Measurements from ENCODE around the gene ZDHHC14. TPM values are rescaled to one million over a fixed set of nuclear protein-coding genes. Genes with fewer than 3 reads are reported as not detected.

ZDHHC14 gene
- polyA plus RNA-seq, 1 donor (not counting 4 experiments of a cell fraction or from before 2014, with no cell fraction given), result 6.4 TPM

DNA sequence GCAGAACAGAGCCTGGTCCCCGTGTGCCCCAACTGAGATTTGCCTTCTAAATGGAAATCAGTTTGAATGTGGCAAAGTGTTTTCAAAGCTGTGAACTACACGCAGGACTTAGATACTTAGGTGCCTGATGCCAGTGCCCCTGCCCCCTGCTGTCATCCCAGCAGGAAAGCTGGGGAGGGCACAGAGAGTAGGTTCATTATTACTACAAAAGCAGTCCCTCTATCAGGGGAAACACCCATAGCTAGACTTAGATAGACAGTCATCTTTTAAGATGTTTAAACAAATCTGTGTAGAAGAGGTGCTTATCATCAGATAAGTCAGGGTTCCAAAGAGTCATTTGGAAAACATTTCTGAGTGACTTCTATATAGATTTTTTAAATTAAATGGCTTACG, 287.0 kb downstream of the ZDHHC14 start:
- Histone ChIP-seq H3K79me2 (ENCODE audit: control insufficient read depth, insufficient read depth, low read length) (no peaks in the 10 kb centered on the region), H3K4me3 (ENCODE audit: control insufficient read depth in 2 of 3, extremely low read depth in 1 of 3, insufficient read depth in 2 of 3, low read depth in 1 of 3, low read length in 3 of 3) (no peak overlapping the region), H3K9me3 (ENCODE audit: control insufficient read depth, low read depth, low read length) (no peaks in the 10 kb centered on the region), H3K27me3 (ENCODE audit: control insufficient read depth, extremely low read depth, insufficient read depth, low read length) (no peaks in the 10 kb centered on the region), H3K36me3 (ENCODE audit: control insufficient read depth in 2 of 2, extremely low read depth in 1 of 2, insufficient read depth in 2 of 2, low read length in 2 of 2) (no peaks in the 10 kb centered on the region), H2AFZ (ENCODE audit: control insufficient read depth, low read length) (no peak overlapping the region), H3K4me2 (ENCODE audit: control insufficient read depth, extremely low read depth, insufficient read depth, low read depth, low read length) (no peak overlapping the region), H3K4me1 (ENCODE audit: control insufficient read depth, extremely low read depth, insufficient read depth, low read length) (peaks cover 10% of the 10 kb centered on the region), H4K20me1 (ENCODE audit: control insufficient read depth, extremely low read depth, insufficient read depth, low read length) (no peaks in the 10 kb centered on the region), H3K9ac (ENCODE audit: control insufficient read depth, extremely low read depth, insufficient read depth, low read length) (no peak overlapping the region), H3K27ac (ENCODE audit: control insufficient read depth, insufficient read depth, low read length) (no peak overlapping the region), H3K9me1 (ENCODE audit: control insufficient read depth, extremely low read depth, insufficient read depth, low read length) (no peaks in the 10 kb centered on the region)
- FAIRE-seq (no peak), DNase-seq (ENCODE audit: low read depth, low spot score) (no peak)
- TF ChIP-seq EZH2 (IDR thresholded peaks at IDR 0.05; ENCODE audit: low read length) (no peak), CTCF (optimal IDR thresholded peaks at IDR 0.05 in 1 of 3, IDR thresholded peaks at IDR 0.05 in 1 of 3, conservative IDR thresholded peaks at IDR 0.05 in 1 of 3; ENCODE audit: extremely low read depth in 1 of 3, insufficient read depth in 2 of 3, low read length in 3 of 3) (no peak)
- dilution Hi-C loops (cut with MboI; ENCODE audit: extremely low pct_ligation_motif_present, low sequenced_read_pairs), result no loop called here

GRCh38 chr6:157668713-157669112, 287.7 kb downstream of the ZDHHC14 start:
- Histone ChIP-seq H4K20me1 (ENCODE audit: control insufficient read depth, extremely low read depth, insufficient read depth, low read length) (no peaks in the 10 kb centered on the region), H3K9me3 (ENCODE audit: control insufficient read depth, low read depth, low read length) (no peaks in the 10 kb centered on the region), H3K9me1 (ENCODE audit: control insufficient read depth, extremely low read depth, insufficient read depth, low read length) (no peaks in the 10 kb centered on the region), H3K9ac (ENCODE audit: control insufficient read depth, extremely low read depth, insufficient read depth, low read length) (no peak overlapping the region), H3K79me2 (ENCODE audit: control insufficient read depth, insufficient read depth, low read length) (no peaks in the 10 kb centered on the region), H3K36me3 (ENCODE audit: control insufficient read depth in 2 of 2, extremely low read depth in 1 of 2, insufficient read depth in 2 of 2, low read length in 2 of 2) (no peaks in the 10 kb centered on the region), H3K27me3 (ENCODE audit: control insufficient read depth, extremely low read depth, insufficient read depth, low read length) (no peaks in the 10 kb centered on the region), H3K27ac (ENCODE audit: control insufficient read depth, insufficient read depth, low read length) (no peak overlapping the region), H3K4me1 (ENCODE audit: control insufficient read depth, extremely low read depth, insufficient read depth, low read length) (peaks cover 10% of the 10 kb centered on the region), H3K4me2 (ENCODE audit: control insufficient read depth, extremely low read depth, insufficient read depth, low read depth, low read length) (no peak overlapping the region), H3K4me3 (ENCODE audit: control insufficient read depth in 2 of 3, extremely low read depth in 1 of 3, insufficient read depth in 2 of 3, low read depth in 1 of 3, low read length in 3 of 3) (no peak overlapping the region), H2AFZ (ENCODE audit: control insufficient read depth, low read length) (no peak overlapping the region)
- dilution Hi-C loops (cut with MboI; ENCODE audit: extremely low pct_ligation_motif_present, low sequenced_read_pairs), result no loop called here
- DNase-seq (ENCODE audit: low read depth, low spot score) (no peak), FAIRE-seq (no peak)
- no peak for TF ChIP-seq EZH2 (IDR thresholded peaks at IDR 0.05; ENCODE audit: low read length)
- TF ChIP-seq CTCF (optimal IDR thresholded peaks at IDR 0.05 in 1 of 3, IDR thresholded peaks at IDR 0.05 in 1 of 3, conservative IDR thresholded peaks at IDR 0.05 in 1 of 3; ENCODE audit: extremely low read depth in 1 of 3, insufficient read depth in 2 of 3, low read length in 3 of 3), result no peak
